HEK293 (cell line): ENCODE results near the gene MED16.

Experiments used
- CTCF ChIA-PET: fragments of 350-600 bp; formaldehyde crosslinking; extraction: SDS; loops from one replicate; lab custom pipeline; 2021; ENCODE audit warnings: antibody characterized with exemption; lab: Yijun Ruan, JAX
- POLR2A ChIA-PET: fragments of 300-600 bp; formaldehyde crosslinking; extraction: SDS; loops from one replicate; lab custom pipeline; 2020; ENCODE audit warnings: antibody characterized with exemption, inconsistent platforms; lab: Yijun Ruan, JAX
- H3K27ac ChIP-seq: fragments of 200-500 bp; sonication (Bioruptor generic); 2 replicates; pipeline ENCODE4 v1.5.1; 2014; ENCODE audit warnings: low read depth, low read length, control low read depth, inconsistent platforms; ENCODE audit errors: extremely low read depth
- H3K36me3 ChIP-seq, 2 experiments: fragments of 200-500 bp in 1 of 2; sonication (Bioruptor generic) in 1 of 2; 1 replicate in 1 of 2; 2 replicates in 1 of 2; pipeline ENCODE4 v1.5.1; 2014 to 2017; ENCODE audit warnings: inconsistent platforms in 2 of 2, low read length in 2 of 2; ENCODE audit not compliant: control insufficient read depth in 2 of 2, insufficient read depth in 1 of 2
- H3K4me1 ChIP-seq: fragments of 200-500 bp; sonication (Bioruptor generic); 2 replicates; pipeline ENCODE4 v1.5.1; 2014; ENCODE audit warnings: mild to moderate bottlenecking, low read length, inconsistent platforms; ENCODE audit not compliant: control insufficient read depth, insufficient read depth
- H3K4me3 ChIP-seq: 2 replicates; pipeline ENCODE4 v1.5.1; 2011; ENCODE audit warnings: low read depth, mild to moderate bottlenecking, control low read depth, low read length, moderate library complexity
- H3K9me3 ChIP-seq: fragments of 200-500 bp; sonication (Bioruptor generic); 2 replicates; pipeline ENCODE4 v1.5.1; 2014; ENCODE audit warnings: low read depth, low read length, inconsistent platforms; ENCODE audit not compliant: control insufficient read depth, insufficient read depth
- BCL11A ChIP-seq: fragments of 450-650 bp; formaldehyde crosslinking; IDR thresholded peaks from 2 replicates; pipeline ENCODE4 v1.5.1; 2016; ENCODE audit warnings: low read depth, missing biosample characterization, missing genetic modification characterization
- BCL11B ChIP-seq: fragments of 450-650 bp; formaldehyde crosslinking; IDR thresholded peaks from 2 replicates; pipeline ENCODE4 v1.5.1; 2016; ENCODE audit warnings: low read depth, missing biosample characterization, missing genetic modification characterization
- EGR2 ChIP-seq: fragments of 450-650 bp; formaldehyde crosslinking; IDR thresholded peaks from 2 replicates; pipeline ENCODE4 v1.5.1; 2016; ENCODE audit warnings: low read depth, missing biosample characterization, missing genetic modification characterization
- GLIS1 ChIP-seq: fragments of 450-650 bp; formaldehyde crosslinking; IDR thresholded peaks from 2 replicates; pipeline ENCODE4 v1.5.1; 2016; ENCODE audit warnings: missing biosample characterization, missing genetic modification characterization
- KLF1 ChIP-seq: fragments of 450-650 bp; formaldehyde crosslinking; IDR thresholded peaks from 2 replicates; pipeline ENCODE4 v1.5.1; 2016; ENCODE audit warnings: missing biosample characterization, missing genetic modification characterization
- SCRT1 ChIP-seq: fragments of 450-650 bp; formaldehyde crosslinking; IDR thresholded peaks from 2 replicates; pipeline ENCODE4 v1.5.1; 2016; ENCODE audit warnings: missing biosample characterization, missing genetic modification characterization, borderline replicate concordance
- TCF7L2 ChIP-seq: IDR thresholded peaks from 2 replicates; pipeline ENCODE4 v1.6.1; 2011; ENCODE audit warnings: low read depth, mild to moderate bottlenecking, inconsistent platforms, low read length, moderate library complexity, borderline replicate concordance
- ZBTB7A ChIP-seq: fragments of 450-650 bp; formaldehyde crosslinking; IDR thresholded peaks from 2 replicates; pipeline ENCODE4 v1.5.1; 2016; ENCODE audit warnings: low read depth, missing biosample characterization, missing genetic modification characterization
- ZBTB8A ChIP-seq: fragments of 450-650 bp; formaldehyde crosslinking; IDR thresholded peaks from 2 replicates; pipeline ENCODE4 v1.5.1; 2016; ENCODE audit warnings: missing biosample characterization, missing genetic modification characterization
- ZIC2 ChIP-seq: fragments of 450-650 bp; formaldehyde crosslinking; IDR thresholded peaks from 2 replicates; pipeline ENCODE4 v1.5.1; 2016; ENCODE audit warnings: missing biosample characterization, missing genetic modification characterization
- ZNF10 ChIP-seq: fragments of 450-650 bp; formaldehyde crosslinking; IDR thresholded peaks from 2 replicates; pipeline ENCODE4 v1.5.1; 2017; ENCODE audit warnings: missing biosample characterization, missing genetic modification characterization
- ZNF292 ChIP-seq: fragments of 450-650 bp; formaldehyde crosslinking; IDR thresholded peaks from 2 replicates; pipeline ENCODE4 v1.5.1; 2016; ENCODE audit warnings: low read depth, missing biosample characterization, missing genetic modification characterization, borderline replicate concordance
- ZNF311 ChIP-seq: fragments of 450-650 bp; formaldehyde crosslinking; IDR thresholded peaks from 2 replicates; pipeline ENCODE4 v1.5.1; 2017; ENCODE audit warnings: missing biosample characterization, missing genetic modification characterization, borderline replicate concordance
- ZNF394 ChIP-seq: fragments of 450-650 bp; formaldehyde crosslinking; IDR thresholded peaks from 2 replicates; pipeline ENCODE4 v1.5.1; 2016; ENCODE audit warnings: missing biosample characterization, missing genetic modification characterization, mild to moderate bottlenecking, moderate library complexity, borderline replicate concordance
- ZNF571 ChIP-seq: fragments of 450-650 bp; formaldehyde crosslinking; IDR thresholded peaks from 2 replicates; pipeline ENCODE4 v1.5.0; 2017; ENCODE audit warnings: missing biosample characterization, missing genetic modification characterization
- ZNF585B ChIP-seq: fragments of 450-650 bp; formaldehyde crosslinking; IDR thresholded peaks from 2 replicates; pipeline ENCODE4 v1.5.1; 2016; ENCODE audit warnings: missing biosample characterization, missing genetic modification characterization
- ZNF596 ChIP-seq: fragments of 450-650 bp; IDR thresholded peaks from 2 replicates; pipeline ENCODE4 v1.5.0; 2018; ENCODE audit warnings: missing biosample characterization, mild to moderate bottlenecking, missing genetic modification characterization, moderate library complexity
- TF ChIP-seq, protein P1 (sequence below): fragments of 450-650 bp; formaldehyde crosslinking; IDR thresholded peaks from 2 replicates; pipeline ENCODE4 v1.5.1; 2017; ENCODE audit warnings: missing biosample characterization, missing genetic modification characterization
- TF ChIP-seq, protein P2 (sequence below): fragments of 450-650 bp; formaldehyde crosslinking; IDR thresholded peaks from 2 replicates; pipeline ENCODE4 v1.5.1; 2017; ENCODE audit warnings: missing biosample characterization, mild to moderate bottlenecking, missing genetic modification characterization, moderate library complexity
- TF ChIP-seq, protein P3 (sequence below): fragments of 450-650 bp; formaldehyde crosslinking; IDR thresholded peaks from 2 replicates; pipeline ENCODE4 v1.5.1; 2016; ENCODE audit warnings: missing biosample characterization, missing genetic modification characterization
- TF ChIP-seq, protein P4 (sequence below): fragments of 450-650 bp; formaldehyde crosslinking; IDR thresholded peaks from 2 replicates; pipeline ENCODE4 v1.5.1; 2016; ENCODE audit warnings: missing biosample characterization, missing genetic modification characterization

Gene MED16

DNA sequence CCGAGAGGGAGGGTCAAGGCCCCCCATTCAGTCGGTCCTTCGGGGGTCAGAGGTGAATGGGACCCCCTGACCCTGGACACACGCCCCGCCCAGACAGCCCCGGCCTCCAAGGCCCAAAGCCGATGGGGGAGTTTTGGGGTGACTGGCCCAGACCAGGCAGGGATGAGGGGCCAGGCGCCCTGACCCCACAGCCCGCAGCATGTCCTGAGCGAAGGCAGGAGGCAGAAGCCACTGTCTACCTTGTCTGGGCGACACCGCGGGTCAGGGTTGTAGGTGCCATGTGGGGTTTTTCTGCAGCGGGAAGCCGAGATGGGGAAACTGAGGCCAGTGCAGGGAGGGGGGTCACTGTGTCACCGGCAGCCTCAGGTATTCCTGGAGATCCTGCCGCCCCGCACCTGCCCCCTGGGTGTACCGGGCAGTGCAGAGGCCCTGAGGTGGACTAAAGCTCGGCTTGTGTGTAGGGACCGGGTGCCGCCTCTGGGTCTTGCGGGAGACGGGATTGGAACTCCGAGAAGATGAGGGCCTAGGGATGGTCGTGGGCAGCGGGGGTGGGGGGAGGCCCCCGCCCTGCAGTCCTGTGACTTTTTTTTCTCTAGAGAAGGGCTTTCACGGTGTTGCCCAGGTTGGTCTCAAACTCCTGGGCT, 41.3 kb upstream of the MED16 start:
- TF ChIP-seq BCL11A (0 out of 2 replicates have a peak, but pooled peaks have one; percentile 36), KLF1 (tag by site-specific recombination) (no peak), ZBTB7A (tag by site-specific recombination) (peak; percentile 61; the same call in 1 of the 2 replicates), BCL11B (tag by site-specific recombination) (peak; percentile 89)
- peaks cover 0 to 43% of the 10 kb centered on the region in 2 experiments; a peak in 2 of 3 replicates for H3K36me3 ChIP-seq
- no peaks in the 10 kb centered on the region for H3K9me3 ChIP-seq
- no peak overlapping the region for H3K4me3 ChIP-seq
- ChIA-PET CTCF (no interaction called here), POLR2A (no interaction called here)
- no peaks in the 10 kb centered on the region for H3K4me1 ChIP-seq
- 0 out of 2 replicates have a peak overlapping the region, but pooled peaks have one; percentile 9 for H3K27ac ChIP-seq

DNA sequence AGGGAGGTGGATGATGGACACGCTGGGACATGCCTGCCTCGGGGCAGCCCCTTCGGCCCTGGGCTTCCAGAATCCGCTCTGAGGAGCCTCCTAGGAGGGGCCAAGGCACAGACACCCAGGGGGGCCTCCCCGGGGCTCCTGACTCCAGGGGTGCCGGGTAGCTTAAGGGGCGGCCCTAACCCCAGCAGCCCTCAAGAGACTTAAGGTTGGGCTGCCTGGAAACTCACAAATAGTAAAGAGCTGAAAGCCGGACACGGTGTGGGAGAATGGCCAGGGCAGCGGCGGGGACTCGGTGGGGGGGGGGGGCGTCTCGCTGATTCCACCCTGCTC, 40.5 kb upstream of the MED16 start:
- Histone ChIP-seq H3K27ac (0 out of 2 replicates have a peak overlapping the region, but pooled peaks have one; percentile 46), H3K9me3 (no peaks in the 10 kb centered on the region), H3K4me1 (no peaks in the 10 kb centered on the region), H3K36me3 (peaks cover 0 to 46% of the 10 kb centered on the region in 2 experiments; a peak in 2 of 3 replicates), H3K4me3 (no peak overlapping the region)
- TF ChIP-seq, protein P1, sequence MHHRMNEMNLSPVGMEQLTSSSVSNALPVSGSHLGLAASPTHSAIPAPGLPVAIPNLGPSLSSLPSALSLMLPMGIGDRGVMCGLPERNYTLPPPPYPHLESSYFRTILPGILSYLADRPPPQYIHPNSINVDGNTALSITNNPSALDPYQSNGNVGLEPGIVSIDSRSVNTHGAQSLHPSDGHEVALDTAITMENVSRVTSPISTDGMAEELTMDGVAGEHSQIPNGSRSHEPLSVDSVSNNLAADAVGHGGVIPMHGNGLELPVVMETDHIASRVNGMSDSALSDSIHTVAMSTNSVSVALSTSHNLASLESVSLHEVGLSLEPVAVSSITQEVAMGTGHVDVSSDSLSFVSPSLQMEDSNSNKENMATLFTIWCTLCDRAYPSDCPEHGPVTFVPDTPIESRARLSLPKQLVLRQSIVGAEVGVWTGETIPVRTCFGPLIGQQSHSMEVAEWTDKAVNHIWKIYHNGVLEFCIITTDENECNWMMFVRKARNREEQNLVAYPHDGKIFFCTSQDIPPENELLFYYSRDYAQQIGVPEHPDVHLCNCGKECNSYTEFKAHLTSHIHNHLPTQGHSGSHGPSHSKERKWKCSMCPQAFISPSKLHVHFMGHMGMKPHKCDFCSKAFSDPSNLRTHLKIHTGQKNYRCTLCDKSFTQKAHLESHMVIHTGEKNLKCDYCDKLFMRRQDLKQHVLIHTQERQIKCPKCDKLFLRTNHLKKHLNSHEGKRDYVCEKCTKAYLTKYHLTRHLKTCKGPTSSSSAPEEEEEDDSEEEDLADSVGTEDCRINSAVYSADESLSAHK: peak; percentile 48; the same call in 1 of the 2 replicates
- TF ChIP-seq, protein P2, sequence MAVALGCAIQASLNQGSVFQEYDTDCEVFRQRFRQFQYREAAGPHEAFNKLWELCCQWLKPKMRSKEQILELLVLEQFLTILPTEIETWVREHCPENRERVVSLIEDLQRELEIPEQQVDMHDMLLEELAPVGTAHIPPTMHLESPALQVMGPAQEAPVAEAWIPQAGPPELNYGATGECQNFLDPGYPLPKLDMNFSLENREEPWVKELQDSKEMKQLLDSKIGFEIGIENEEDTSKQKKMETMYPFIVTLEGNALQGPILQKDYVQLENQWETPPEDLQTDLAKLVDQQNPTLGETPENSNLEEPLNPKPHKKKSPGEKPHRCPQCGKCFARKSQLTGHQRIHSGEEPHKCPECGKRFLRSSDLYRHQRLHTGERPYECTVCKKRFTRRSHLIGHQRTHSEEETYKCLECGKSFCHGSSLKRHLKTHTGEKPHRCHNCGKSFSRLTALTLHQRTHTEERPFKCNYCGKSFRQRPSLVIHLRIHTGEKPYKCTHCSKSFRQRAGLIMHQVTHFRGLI (tag by site-specific recombination): peak; percentile 21; the same call in 1 of the 2 replicates
- TF ChIP-seq ZNF585B: no peak
- peak; percentile 70 for TF ChIP-seq GLIS1 (tag by site-specific recombination)
- TF ChIP-seq ZIC2 (tag by site-specific recombination): peak; percentile 28; the same call in 1 of the 2 replicates
- ChIA-PET CTCF (no interaction called here), POLR2A (interaction anchor here (0.6 kb wide), 1 partner anchor 92 kb away, joined by 4 read pairs; no protein-coding TSS in a partner anchor)

DNA sequence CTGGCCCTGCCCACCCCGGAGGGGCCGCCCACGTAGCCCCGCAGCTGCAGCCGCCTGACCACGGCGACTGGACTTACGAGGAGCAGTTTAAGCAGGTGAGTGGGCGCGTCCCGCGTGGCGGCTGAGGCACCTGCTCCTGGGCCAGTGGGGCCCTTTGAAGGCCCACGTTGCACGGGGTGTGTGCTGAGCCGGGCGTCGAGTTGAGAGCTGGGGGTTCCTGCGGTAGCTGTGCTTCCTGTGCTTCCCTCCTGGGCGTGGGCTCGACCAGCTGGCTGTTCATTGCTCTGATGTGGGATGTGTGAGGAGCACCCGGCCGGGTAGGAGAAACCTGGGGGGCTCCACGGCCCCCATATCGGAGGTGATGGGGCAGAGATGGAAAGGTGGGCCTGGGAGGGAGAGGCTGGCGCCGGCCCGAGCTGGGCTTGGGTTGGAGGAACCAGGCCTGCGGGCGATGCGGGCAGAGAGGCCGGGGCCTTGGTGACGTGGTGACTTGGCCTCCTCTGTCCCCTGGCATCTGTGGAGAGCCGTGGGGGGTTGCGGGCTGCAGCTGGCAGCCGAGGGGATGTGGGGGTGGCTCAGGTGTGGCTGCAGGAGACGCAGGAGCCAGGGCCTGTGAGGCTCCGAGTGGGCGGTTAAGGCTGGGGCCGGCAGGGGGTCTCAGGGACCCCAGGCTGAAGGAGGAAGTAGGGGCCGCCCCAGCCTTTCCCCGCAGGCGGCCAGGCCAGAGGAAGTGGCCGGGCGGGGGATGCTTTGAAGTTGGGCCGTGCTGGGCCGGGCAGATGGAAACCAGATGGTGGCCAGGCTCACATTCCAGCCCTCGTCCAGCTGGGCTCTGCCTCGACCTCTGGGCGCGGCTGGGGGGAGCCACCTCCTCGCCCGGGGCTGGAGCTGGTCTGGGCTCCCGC, 39.9 kb upstream of the MED16 start:
- ChIA-PET POLR2A (interaction anchor here (0.6 kb wide), 1 partner anchor 93 kb away, joined by 4 read pairs; no protein-coding TSS in a partner anchor), CTCF (interaction anchor here (0.6 to 0.9 kb wide), 2 partner anchors 30 to 333 kb away, joined by 3 read pairs; no protein-coding TSS in a partner anchor)
- H3K27ac ChIP-seq: 0 out of 2 replicates have a peak overlapping the region, but pooled peaks have one; percentile 46
- no peaks in the 10 kb centered on the region for H3K4me1 ChIP-seq
- H3K36me3 ChIP-seq: peaks cover 0 to 42% of the 10 kb centered on the region in 2 experiments; a peak in 2 of 3 replicates
- no peak overlapping the region for H3K4me3 ChIP-seq
- no peaks in the 10 kb centered on the region for H3K9me3 ChIP-seq
- TF ChIP-seq ZBTB8A (tag by site-specific recombination) (peak; percentile 46; the same call in 1 of the 2 replicates), ZIC2 (tag by site-specific recombination) (peak; percentile 94), TCF7L2 (peak; percentile 29; the same call in 1 of the 2 replicates), EGR2 (tag by site-specific recombination) (peak; percentile 35; the same call in 1 of the 2 replicates), ZNF10 (tag by site-specific recombination) (no peak), ZNF571 (no peak), ZNF596 (tag by site-specific recombination) (no peak), ZNF311 (tag by site-specific recombination) (no peak), SCRT1 (tag by site-specific recombination) (no peak), ZNF292 (tag by site-specific recombination) (no peak), ZNF394 (tag by site-specific recombination) (peak; percentile 36; the same call in 1 of the 2 replicates)
- TF ChIP-seq, protein P3, sequence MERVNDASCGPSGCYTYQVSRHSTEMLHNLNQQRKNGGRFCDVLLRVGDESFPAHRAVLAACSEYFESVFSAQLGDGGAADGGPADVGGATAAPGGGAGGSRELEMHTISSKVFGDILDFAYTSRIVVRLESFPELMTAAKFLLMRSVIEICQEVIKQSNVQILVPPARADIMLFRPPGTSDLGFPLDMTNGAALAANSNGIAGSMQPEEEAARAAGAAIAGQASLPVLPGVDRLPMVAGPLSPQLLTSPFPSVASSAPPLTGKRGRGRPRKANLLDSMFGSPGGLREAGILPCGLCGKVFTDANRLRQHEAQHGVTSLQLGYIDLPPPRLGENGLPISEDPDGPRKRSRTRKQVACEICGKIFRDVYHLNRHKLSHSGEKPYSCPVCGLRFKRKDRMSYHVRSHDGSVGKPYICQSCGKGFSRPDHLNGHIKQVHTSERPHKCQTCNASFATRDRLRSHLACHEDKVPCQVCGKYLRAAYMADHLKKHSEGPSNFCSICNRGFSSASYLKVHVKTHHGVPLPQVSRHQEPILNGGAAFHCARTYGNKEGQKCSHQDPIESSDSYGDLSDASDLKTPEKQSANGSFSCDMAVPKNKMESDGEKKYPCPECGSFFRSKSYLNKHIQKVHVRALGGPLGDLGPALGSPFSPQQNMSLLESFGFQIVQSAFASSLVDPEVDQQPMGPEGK (tag by site-specific recombination): 0 out of 2 replicates have a peak, but pooled peaks have one; percentile 27
- TF ChIP-seq, protein P4, sequence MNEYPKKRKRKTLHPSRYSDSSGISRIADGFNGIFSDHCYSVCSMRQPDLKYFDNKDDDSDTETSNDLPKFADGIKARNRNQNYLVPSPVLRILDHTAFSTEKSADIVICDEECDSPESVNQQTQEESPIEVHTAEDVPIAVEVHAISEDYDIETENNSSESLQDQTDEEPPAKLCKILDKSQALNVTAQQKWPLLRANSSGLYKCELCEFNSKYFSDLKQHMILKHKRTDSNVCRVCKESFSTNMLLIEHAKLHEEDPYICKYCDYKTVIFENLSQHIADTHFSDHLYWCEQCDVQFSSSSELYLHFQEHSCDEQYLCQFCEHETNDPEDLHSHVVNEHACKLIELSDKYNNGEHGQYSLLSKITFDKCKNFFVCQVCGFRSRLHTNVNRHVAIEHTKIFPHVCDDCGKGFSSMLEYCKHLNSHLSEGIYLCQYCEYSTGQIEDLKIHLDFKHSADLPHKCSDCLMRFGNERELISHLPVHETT (tag by site-specific recombination): no peak
